GM10248 (cell line): ENCODE data around the gene SLC46A2.

ENCODE experiments used
- CTCF ChIA-PET: fragments of 300-600 bp; sonication (Branson Sonifier 250); formaldehyde crosslinking; extraction: SDS; loops from one replicate; lab custom pipeline; 2021; ENCODE audit warnings: antibody characterized with exemption; lab: Yijun Ruan, JAX
- POLR2A ChIA-PET: fragments of 350-650 bp; sonication (Branson Sonifier 250); formaldehyde crosslinking; extraction: SDS; loops from one replicate; lab custom pipeline; 2020; ENCODE audit warnings: antibody characterized with exemption; lab: Yijun Ruan, JAX
- DNase-seq: peaks from one replicate; pipeline ENCODE4 v3.0.0; 2012; ENCODE audit errors: extremely low spot score
- CTCF ChIP-seq: IDR thresholded peaks from 2 replicates; pipeline ENCODE4 v1.5.1; 2012; ENCODE audit warnings: mild to moderate bottlenecking, low read depth; ENCODE audit errors: extremely low read depth, missing control alignments, control extremely low read depth

The SLC46A2 gene

GRCh38 chr9:112894041-112894440 lies 3.4 kb upstream of the SLC46A2 start:
- ChIA-PET CTCF (interaction anchor here (3.0 kb wide), 1 partner anchor 9 kb away, joined by 19 read pairs; no protein-coding TSS in a partner anchor), POLR2A (no interaction called here)
- no peak for DNase-seq
- TF ChIP-seq CTCF: no peak

- TF ChIP-seq CTCF: no peak
- DNase-seq: no peak
- ChIA-PET POLR2A (no interaction called here), CTCF (interaction anchor here (0.9 to 3.0 kb wide), 2 partner anchors 10 to 32 kb away, joined by 3 to 19 read pairs; no protein-coding TSS in a partner anchor)
These were observed 2.3 kb upstream of the SLC46A2 start for GRCh38 chr9:112892981-112893380.

- no peak for TF ChIP-seq CTCF
- DNase-seq: no peak
- POLR2A ChIA-PET: no interaction called here
- CTCF ChIA-PET: no interaction called here
These were observed 845 bp upstream of the SLC46A2 start for GRCh38 chr9:112891521-112891920.

- ChIA-PET CTCF (interaction anchor here (0.8 to 2.2 kb wide), 6 partner anchors 10 to 42 kb away, joined by 3 to 16 read pairs (median 4); no protein-coding TSS in a partner anchor), POLR2A (no interaction called here)
- DNase-seq: no peak
- TF ChIP-seq CTCF: peak; percentile 28
These were observed 3.3 kb downstream of the SLC46A2 start for GRCh38 chr9:112887381-112887780.

- DNase-seq: no peak
- ChIA-PET POLR2A (no interaction called here), CTCF (interaction anchor here (1.8 to 2.2 kb wide), 2 partner anchors 17 to 18 kb away, joined by 5 to 16 read pairs; no protein-coding TSS in a partner anchor)
- no peak for TF ChIP-seq CTCF
These were observed 4.3 kb downstream of the SLC46A2 start for GRCh38 chr9:112886351-112886750.

- CTCF ChIA-PET: interaction anchor here (1.5 to 4.9 kb wide), 2 partner anchors 18 to 40 kb away, joined by 4 to 25 read pairs; no protein-coding TSS in a partner anchor
- POLR2A ChIA-PET: no interaction called here
These were observed 5.4 kb downstream of the SLC46A2 start for GRCh38 chr9:112885324-112885723.

More at GRCh38 chr9:112885324-112885723, 5.4 kb downstream of the SLC46A2 start:
- no peak for TF ChIP-seq CTCF
- DNase-seq: no peak
